Activated naive CD8-positive, alpha-beta T cell treated with anti-CD3 and anti-CD28 coated beads for 36 hours (primary cell): ENCODE data around the gene IVNS1ABP. TPM values are rescaled to one million over a fixed set of nuclear protein-coding genes. Genes with fewer than 3 reads are reported as not detected.
"Not testable (repeated sequence)": the region's sequence is repeated elsewhere in the genome, so short reads cannot be mapped to it uniquely, and the experiment has no call there.

ENCODE experiments used
- DNase-seq: peaks from one replicate; pipeline ENCODE4 v3.0.0; 2021
- H3K27ac Mint-ChIP-seq: one replicate; pipeline ENCODE4 v1.8.0; 2022; ENCODE audit warnings: mild to moderate bottlenecking, moderate library complexity, mixed read lengths
- H3K27me3 Mint-ChIP-seq: one replicate; pipeline ENCODE4 v1.8.0; 2022; ENCODE audit warnings: mild to moderate bottlenecking, mixed read lengths
- H3K36me3 Mint-ChIP-seq: one replicate; pipeline ENCODE4 v1.8.0; 2021; ENCODE audit warnings: mild to moderate bottlenecking, mixed read lengths
- H3K4me1 Mint-ChIP-seq: one replicate; pipeline ENCODE4 v1.8.0; 2021; ENCODE audit warnings: mixed read lengths
- H3K4me3 Mint-ChIP-seq: one replicate; pipeline ENCODE4 v1.8.0; 2022; ENCODE audit warnings: mild to moderate bottlenecking, moderate library complexity, mixed read lengths
- H3K9me3 Mint-ChIP-seq: one replicate; pipeline ENCODE4 v1.8.0; 2022; ENCODE audit warnings: mixed read lengths
- total RNA-seq, 2 experiments: library from RNA; stranded (reverse); gene quantifications; one replicate each; pipeline ENCODE4 v1.2.3, GENCODE V29; 2021

The IVNS1ABP gene
- 100 to 1,000 TPM; 137 to 139 TPM for total RNA-seq

- peaks cover 7% of the 10 kb centered on the region for H3K9me3 Mint-ChIP-seq
- H3K27ac Mint-ChIP-seq: peak within 1 kb of the TSS; percentile 100
- H3K27me3 Mint-ChIP-seq: no peaks in the 10 kb centered on the region
- peak; percentile 93 for DNase-seq
- H3K4me1 Mint-ChIP-seq: peaks cover 45% of the 10 kb centered on the region
- H3K36me3 Mint-ChIP-seq: peaks cover 51% of the 10 kb centered on the region
- peak within 1 kb of the TSS; percentile 95 for H3K4me3 Mint-ChIP-seq
These were observed at the start of gene IVNS1ABP for GRCh38 chr1:185317034-185317885. Gene IVNS1ABP (minus strand): TSS chr1:185317243. CDS start chr1:185309493, 7,750 bp downstream.

- Mint-ChIP-seq H3K4me3 (no peak overlapping the region), H3K9me3 (peaks cover 10% of the 10 kb centered on the region), H3K27me3 (no peaks in the 10 kb centered on the region), H3K27ac (no peak overlapping the region), H3K4me1 (no peaks in the 10 kb centered on the region), H3K36me3 (peaks cover 4% of the 10 kb centered on the region)
- no peak for DNase-seq
These were observed 48.9 kb upstream of the IVNS1ABP start for GRCh38 chr1:185365951-185366350.

- not testable (repeated sequence) for H3K27ac Mint-ChIP-seq, H3K27me3 Mint-ChIP-seq, H3K36me3 Mint-ChIP-seq, H3K4me1 Mint-ChIP-seq, H3K4me3 Mint-ChIP-seq, DNase-seq
- H3K9me3 Mint-ChIP-seq: peaks cover 16% of the 10 kb centered on the region
These were observed 47.5 kb upstream of the IVNS1ABP start for GRCh38 chr1:185364528-185364927.

GRCh38 chr1:185363205-185363604, 46.2 kb upstream of the IVNS1ABP start:
- Mint-ChIP-seq H3K9me3 (peaks cover 16% of the 10 kb centered on the region), H3K4me3 (no peak overlapping the region), H3K27ac (no peak overlapping the region), H3K36me3 (peaks cover 6% of the 10 kb centered on the region), H3K4me1 (no peaks in the 10 kb centered on the region), H3K27me3 (no peaks in the 10 kb centered on the region)
- no peak for DNase-seq

- Mint-ChIP-seq H3K9me3 (peaks cover 16% of the 10 kb centered on the region), H3K4me3 (no peak overlapping the region), H3K36me3 (peaks cover 8% of the 10 kb centered on the region), H3K27me3 (no peaks in the 10 kb centered on the region), H3K4me1 (no peaks in the 10 kb centered on the region), H3K27ac (no peak overlapping the region)
- no peak for DNase-seq
These were observed 43.7 kb upstream of the IVNS1ABP start for GRCh38 chr1:185360714-185361113.

GRCh38 chr1:185358957-185359356, 41.9 kb upstream of the IVNS1ABP start:
- H3K9me3 Mint-ChIP-seq: peaks cover 16% of the 10 kb centered on the region
- no peak for DNase-seq
- H3K27ac Mint-ChIP-seq: no peak overlapping the region
- H3K27me3 Mint-ChIP-seq: no peaks in the 10 kb centered on the region
- no peaks in the 10 kb centered on the region for H3K4me1 Mint-ChIP-seq
- no peak overlapping the region for H3K4me3 Mint-ChIP-seq
- H3K36me3 Mint-ChIP-seq: peaks cover 8% of the 10 kb centered on the region

- H3K4me1 Mint-ChIP-seq: peaks cover 3% of the 10 kb centered on the region
- peaks cover 6% of the 10 kb centered on the region for H3K9me3 Mint-ChIP-seq
- H3K4me3 Mint-ChIP-seq: no peak overlapping the region
- peaks cover 4% of the 10 kb centered on the region for H3K36me3 Mint-ChIP-seq
- DNase-seq: no peak
- no peaks in the 10 kb centered on the region for H3K27me3 Mint-ChIP-seq
- no peak overlapping the region for H3K27ac Mint-ChIP-seq
These were observed 38.9 kb upstream of the IVNS1ABP start for GRCh38 chr1:185355947-185356346.

- H3K36me3 Mint-ChIP-seq: peaks cover 1% of the 10 kb centered on the region
- no peaks in the 10 kb centered on the region for H3K27me3 Mint-ChIP-seq
- peaks cover 3% of the 10 kb centered on the region for H3K4me1 Mint-ChIP-seq
- no peak overlapping the region for H3K27ac Mint-ChIP-seq
- H3K4me3 Mint-ChIP-seq: no peak overlapping the region
- no peaks in the 10 kb centered on the region for H3K9me3 Mint-ChIP-seq
- DNase-seq: no peak
These were observed 36.1 kb upstream of the IVNS1ABP start for GRCh38 chr1:185353124-185353523.

GRCh38 chr1:185351734-185352466, 34.9 kb upstream of the IVNS1ABP start:
- peaks cover 4% of the 10 kb centered on the region for H3K4me1 Mint-ChIP-seq
- H3K27me3 Mint-ChIP-seq: no peaks in the 10 kb centered on the region
- no peak overlapping the region for H3K27ac Mint-ChIP-seq
- H3K4me3 Mint-ChIP-seq: no peak overlapping the region
- H3K36me3 Mint-ChIP-seq: no peaks in the 10 kb centered on the region
- no peak for DNase-seq
- no peaks in the 10 kb centered on the region for H3K9me3 Mint-ChIP-seq

GRCh38 chr1:185350027-185350442, 33.0 kb upstream of the IVNS1ABP start:
- Mint-ChIP-seq H3K27ac (no peak overlapping the region), H3K4me3 (no peak overlapping the region), H3K9me3 (no peaks in the 10 kb centered on the region), H3K27me3 (no peaks in the 10 kb centered on the region), H3K4me1 (peaks cover 16% of the 10 kb centered on the region), H3K36me3 (no peaks in the 10 kb centered on the region)
- no peak for DNase-seq

GRCh38 chr1:185349556-185349955, 32.5 kb upstream of the IVNS1ABP start:
- H3K36me3 Mint-ChIP-seq: no peaks in the 10 kb centered on the region
- H3K9me3 Mint-ChIP-seq: no peaks in the 10 kb centered on the region
- H3K27ac Mint-ChIP-seq: no peak overlapping the region
- peaks cover 16% of the 10 kb centered on the region for H3K4me1 Mint-ChIP-seq
- DNase-seq: no peak
- no peaks in the 10 kb centered on the region for H3K27me3 Mint-ChIP-seq
- H3K4me3 Mint-ChIP-seq: no peak overlapping the region

GRCh38 chr1:185348985-185349384, 31.9 kb upstream of the IVNS1ABP start:
- DNase-seq: no peak

GRCh38 chr1:185348296-185348695, 31.3 kb upstream of the IVNS1ABP start:
- no peaks in the 10 kb centered on the region for H3K36me3 Mint-ChIP-seq
- no peaks in the 10 kb centered on the region for H3K27me3 Mint-ChIP-seq
- no peak for DNase-seq
- H3K27ac Mint-ChIP-seq: no peak overlapping the region
- peaks cover 16% of the 10 kb centered on the region for H3K4me1 Mint-ChIP-seq
- no peak overlapping the region for H3K4me3 Mint-ChIP-seq
- H3K9me3 Mint-ChIP-seq: no peaks in the 10 kb centered on the region

More at GRCh38 chr1:185348985-185349384, 31.9 kb upstream of the IVNS1ABP start:
- H3K4me3 Mint-ChIP-seq: no peak overlapping the region
- H3K27ac Mint-ChIP-seq: no peak overlapping the region
- H3K36me3 Mint-ChIP-seq: no peaks in the 10 kb centered on the region
- no peaks in the 10 kb centered on the region for H3K27me3 Mint-ChIP-seq
- H3K9me3 Mint-ChIP-seq: no peaks in the 10 kb centered on the region
- H3K4me1 Mint-ChIP-seq: peaks cover 16% of the 10 kb centered on the region

GRCh38 chr1:185345913-185346720, 29.1 kb upstream of the IVNS1ABP start:
- Mint-ChIP-seq H3K27ac (no peak overlapping the region), H3K36me3 (no peaks in the 10 kb centered on the region), H3K4me3 (no peak overlapping the region), H3K9me3 (no peaks in the 10 kb centered on the region), H3K27me3 (no peaks in the 10 kb centered on the region), H3K4me1 (peaks cover 15% of the 10 kb centered on the region)
- DNase-seq: no peak

GRCh38 chr1:185343306-185343705, 26.3 kb upstream of the IVNS1ABP start:
- no peaks in the 10 kb centered on the region for H3K27me3 Mint-ChIP-seq
- peaks cover 7% of the 10 kb centered on the region for H3K36me3 Mint-ChIP-seq
- H3K4me3 Mint-ChIP-seq: no peak overlapping the region
- H3K4me1 Mint-ChIP-seq: peaks cover 35% of the 10 kb centered on the region
- no peak overlapping the region for H3K27ac Mint-ChIP-seq
- DNase-seq: no peak
- peaks cover 7% of the 10 kb centered on the region for H3K9me3 Mint-ChIP-seq
